ENCODE results near the gene CDS2. TPM values are rescaled to one million over a fixed set of nuclear protein-coding genes. Genes with fewer than 3 reads are reported as not detected.
A peak's percentile ranks its signal among the peaks of the same experiment; 100 is the strongest.

The CDS2 gene
- total and polyA plus RNA-seq, 2 of the 13 experiments (the other 11 are each of a cell fraction or from before 2014, with no cell fraction given) = 81.3 to 153 TPM

DNA sequence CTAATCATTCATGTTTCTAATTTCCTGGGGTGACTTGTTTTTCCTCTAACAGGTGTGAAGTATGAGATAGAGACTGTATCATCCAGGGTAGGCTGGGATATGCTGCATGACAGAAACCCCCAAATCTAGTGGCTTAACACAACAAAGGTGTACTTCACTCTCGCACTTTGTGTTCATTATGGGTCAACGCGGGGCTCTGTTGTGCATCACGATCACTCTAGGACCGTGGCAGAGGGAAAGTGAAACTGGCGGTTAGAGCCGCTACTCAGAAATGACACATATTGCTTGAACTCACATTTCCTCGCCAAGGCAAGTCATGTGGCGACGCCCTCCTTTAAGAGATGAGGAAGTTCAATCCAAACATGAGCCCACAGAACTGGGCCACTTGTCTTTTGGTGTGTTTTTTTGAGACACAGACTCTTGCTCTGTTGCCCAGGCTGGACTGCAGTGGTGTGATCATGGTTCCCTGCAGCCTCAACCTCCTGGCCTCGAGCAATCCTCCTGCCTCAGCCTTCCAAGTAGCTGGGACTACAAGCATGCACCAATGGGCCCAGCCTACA, 48.3 kb upstream of the CDS2 start (continued):
- peak; percentile 46; the same call in 1 of the 2 replicates for TF ChIP-seq ARID4A (CRISPR knock-in tag; IDR thresholded peaks at IDR 0.05; ENCODE audit: borderline replicate concordance)
- TF ChIP-seq, protein P1, sequence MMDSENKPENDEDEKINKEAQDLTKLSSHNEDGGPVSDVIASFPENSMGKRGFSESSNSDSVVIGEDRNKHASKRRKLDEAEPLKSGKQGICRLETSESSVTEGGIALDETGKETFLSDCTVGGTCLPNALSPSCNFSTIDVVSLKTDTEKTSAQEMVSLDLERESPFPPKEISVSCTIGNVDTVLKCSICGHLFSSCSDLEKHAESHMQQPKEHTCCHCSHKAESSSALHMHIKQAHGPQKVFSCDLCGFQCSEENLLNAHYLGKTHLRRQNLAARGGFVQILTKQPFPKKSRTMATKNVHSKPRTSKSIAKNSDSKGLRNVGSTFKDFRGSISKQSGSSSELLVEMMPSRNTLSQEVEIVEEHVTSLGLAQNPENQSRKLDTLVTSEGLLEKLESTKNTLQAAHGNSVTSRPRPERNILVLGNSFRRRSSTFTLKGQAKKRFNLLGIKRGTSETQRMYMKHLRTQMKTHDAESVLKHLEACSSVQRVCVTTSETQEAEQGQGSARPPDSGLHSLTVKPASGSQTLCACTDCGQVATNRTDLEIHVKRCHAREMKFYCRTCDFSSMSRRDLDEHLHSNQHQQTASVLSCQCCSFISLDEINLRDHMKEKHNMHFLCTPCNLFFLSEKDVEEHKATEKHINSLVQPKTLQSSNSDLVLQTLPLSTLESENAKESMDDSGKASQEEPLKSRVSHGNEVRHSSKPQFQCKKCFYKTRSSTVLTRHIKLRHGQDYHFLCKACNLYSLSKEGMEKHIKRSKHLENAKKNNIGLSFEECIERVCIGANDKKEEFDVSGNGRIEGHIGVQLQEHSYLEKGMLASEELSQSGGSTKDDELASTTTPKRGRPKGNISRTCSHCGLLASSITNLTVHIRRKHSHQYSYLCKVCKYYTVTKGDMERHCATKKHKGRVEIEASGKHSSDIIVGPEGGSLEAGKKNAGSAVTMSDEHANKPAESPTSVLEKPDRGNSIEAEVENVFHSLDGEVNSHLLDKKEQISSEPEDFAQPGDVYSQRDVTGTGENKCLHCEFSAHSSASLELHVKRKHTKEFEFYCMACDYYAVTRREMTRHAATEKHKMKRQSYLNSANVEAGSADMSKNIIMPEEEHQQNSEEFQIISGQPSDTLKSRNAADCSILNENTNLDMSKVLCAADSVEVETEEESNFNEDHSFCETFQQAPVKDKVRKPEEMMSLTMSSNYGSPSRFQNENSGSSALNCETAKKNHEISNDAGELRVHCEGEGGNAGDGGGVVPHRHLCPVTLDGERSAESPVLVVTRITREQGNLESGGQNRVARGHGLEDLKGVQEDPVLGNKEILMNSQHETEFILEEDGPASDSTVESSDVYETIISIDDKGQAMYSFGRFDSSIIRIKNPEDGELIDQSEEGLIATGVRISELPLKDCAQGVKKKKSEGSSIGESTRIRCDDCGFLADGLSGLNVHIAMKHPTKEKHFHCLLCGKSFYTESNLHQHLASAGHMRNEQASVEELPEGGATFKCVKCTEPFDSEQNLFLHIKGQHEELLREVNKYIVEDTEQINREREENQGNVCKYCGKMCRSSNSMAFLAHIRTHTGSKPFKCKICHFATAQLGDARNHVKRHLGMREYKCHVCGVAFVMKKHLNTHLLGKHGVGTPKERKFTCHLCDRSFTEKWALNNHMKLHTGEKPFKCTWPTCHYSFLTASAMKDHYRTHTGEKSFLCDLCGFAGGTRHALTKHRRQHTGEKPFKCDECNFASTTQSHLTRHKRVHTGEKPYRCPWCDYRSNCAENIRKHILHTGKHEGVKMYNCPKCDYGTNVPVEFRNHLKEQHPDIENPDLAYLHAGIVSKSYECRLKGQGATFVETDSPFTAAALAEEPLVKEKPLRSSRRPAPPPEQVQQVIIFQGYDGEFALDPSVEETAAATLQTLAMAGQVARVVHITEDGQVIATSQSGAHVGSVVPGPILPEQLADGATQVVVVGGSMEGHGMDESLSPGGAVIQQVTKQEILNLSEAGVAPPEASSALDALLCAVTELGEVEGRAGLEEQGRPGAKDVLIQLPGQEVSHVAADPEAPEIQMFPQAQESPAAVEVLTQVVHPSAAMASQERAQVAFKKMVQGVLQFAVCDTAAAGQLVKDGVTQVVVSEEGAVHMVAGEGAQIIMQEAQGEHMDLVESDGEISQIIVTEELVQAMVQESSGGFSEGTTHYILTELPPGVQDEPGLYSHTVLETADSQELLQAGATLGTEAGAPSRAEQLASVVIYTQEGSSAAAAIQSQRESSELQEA (CRISPR knock-in tag; IDR thresholded peaks at IDR 0.05; ENCODE audit: not compliant biosample characterization) = peak; percentile 80
- TF ChIP-seq NCOA5 (CRISPR knock-in tag; IDR thresholded peaks at IDR 0.05) = no peak
- no peak for TF ChIP-seq NFE2 (CRISPR knock-in tag; IDR thresholded peaks at IDR 0.05)
- TF ChIP-seq, protein P2, sequence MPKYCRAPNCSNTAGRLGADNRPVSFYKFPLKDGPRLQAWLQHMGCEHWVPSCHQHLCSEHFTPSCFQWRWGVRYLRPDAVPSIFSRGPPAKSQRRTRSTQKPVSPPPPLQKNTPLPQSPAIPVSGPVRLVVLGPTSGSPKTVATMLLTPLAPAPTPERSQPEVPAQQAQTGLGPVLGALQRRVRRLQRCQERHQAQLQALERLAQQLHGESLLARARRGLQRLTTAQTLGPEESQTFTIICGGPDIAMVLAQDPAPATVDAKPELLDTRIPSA (CRISPR knock-in tag; IDR thresholded peaks at IDR 0.05; ENCODE audit: borderline replicate concordance) = no peak
- TF ChIP-seq FOXA1 (IDR thresholded peaks at IDR 0.05) = no peak
- TF ChIP-seq FOXA1 (CRISPR knock-in tag; IDR thresholded peaks at IDR 0.05) = no peak; the same call in 1 of the 2 replicates
- TF ChIP-seq ZFY (CRISPR knock-in tag; IDR thresholded peaks at IDR 0.05) = no peak
- no peak for TF ChIP-seq NCOR1 (IDR thresholded peaks at IDR 0.05; ENCODE audit: borderline replicate concordance, low read length)
- no peak for TF ChIP-seq ZNF430 (CRISPR knock-in tag; IDR thresholded peaks at IDR 0.05)
- no peak for TF ChIP-seq ZSCAN31 (CRISPR knock-in tag; IDR thresholded peaks at IDR 0.05; ENCODE audit: low read depth)

Data from HepG2 (cell line).